HG03520 (cell line): Measurements from ENCODE around the gene DAND5.

Source experiments
- ATAC-seq: cut with Tn5 transposase; IDR thresholded peaks from one replicate; pipeline ENCODE4 v1.9.1; 2021; ENCODE audit warnings: mild to moderate bottlenecking, moderate library complexity; ENCODE audit not compliant: unreplicated experiment

Gene DAND5

DNA sequence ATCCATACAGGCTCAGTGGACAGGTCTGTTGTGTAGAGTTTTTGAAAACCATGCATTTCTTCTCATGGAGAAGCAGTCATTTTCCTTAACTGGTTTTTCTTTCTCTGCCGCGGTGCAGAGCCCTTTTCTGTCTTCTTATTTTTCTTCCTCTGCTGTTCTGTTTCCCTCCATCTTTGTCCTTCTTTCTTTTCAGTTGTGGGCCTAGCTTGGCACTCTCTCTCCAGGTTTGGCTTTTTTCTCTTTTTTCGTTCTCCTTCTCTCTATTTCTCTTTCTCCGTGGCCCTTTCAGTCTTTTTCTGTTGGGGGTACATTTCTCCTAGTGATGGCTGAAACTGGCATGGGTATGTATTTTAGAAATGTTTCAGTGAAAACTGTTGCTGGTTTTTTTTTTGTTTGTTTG, 50.0 kb downstream of the DAND5 start:
- ATAC-seq = no peak

DNA sequence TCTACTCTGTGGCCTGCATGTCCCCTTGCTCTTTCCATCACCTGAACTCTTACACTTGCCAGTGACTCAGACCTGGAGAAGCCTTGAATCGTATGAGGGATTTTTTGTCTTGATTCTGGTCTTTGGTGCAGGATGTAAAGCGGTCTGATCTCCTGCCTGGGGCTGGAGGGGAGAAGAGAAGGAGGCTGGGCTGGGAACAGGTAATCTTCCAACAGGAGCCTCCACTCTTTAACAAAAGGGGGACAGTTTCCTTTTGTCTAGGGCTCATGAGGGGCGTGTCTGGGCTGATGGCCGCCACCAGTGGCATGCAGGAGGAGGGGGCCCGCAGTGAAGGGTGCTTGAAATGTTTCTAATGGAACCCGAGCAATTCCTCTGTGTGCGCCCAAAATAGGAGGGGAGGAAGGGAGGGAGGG, 50.6 kb downstream of the DAND5 start:
- no peak for ATAC-seq

DNA sequence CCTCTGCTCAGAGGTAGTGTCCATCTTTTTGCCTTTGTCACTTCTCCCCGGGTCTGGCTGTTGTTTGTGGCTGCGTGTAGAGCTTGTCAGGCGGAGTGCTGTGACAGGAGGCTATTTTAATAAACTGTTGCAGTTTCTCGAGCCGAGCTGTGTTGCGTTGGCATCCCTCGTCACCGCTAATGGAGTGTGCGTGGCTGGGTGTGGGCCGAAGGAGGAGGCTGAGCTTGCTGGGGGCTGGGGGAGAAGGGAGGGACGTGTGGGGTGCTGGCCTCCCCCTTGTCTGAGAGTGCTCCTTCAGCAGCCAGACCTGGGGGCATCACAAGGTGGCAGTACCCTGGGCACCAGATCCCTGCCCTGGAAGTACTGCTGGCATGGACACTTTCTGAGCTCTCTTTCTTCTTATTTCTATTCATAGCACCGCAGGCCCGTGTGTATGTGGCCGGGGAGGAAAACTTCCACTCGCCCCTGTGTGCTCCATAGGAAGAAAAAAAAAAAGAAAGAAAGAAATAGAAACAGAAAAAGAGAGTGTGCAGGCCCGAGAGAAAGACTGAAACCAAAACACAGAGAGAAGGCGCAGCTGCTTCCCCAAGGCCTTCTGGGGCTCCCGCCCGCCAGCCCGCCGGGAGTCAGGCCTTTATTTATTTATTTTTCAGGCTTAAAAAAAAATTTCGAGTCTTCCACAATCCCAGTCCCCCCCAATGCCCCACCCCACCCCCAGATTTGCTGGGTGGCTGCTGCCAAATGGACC, 52.9 kb downstream of the DAND5 start:
- ATAC-seq = no peak

DNA sequence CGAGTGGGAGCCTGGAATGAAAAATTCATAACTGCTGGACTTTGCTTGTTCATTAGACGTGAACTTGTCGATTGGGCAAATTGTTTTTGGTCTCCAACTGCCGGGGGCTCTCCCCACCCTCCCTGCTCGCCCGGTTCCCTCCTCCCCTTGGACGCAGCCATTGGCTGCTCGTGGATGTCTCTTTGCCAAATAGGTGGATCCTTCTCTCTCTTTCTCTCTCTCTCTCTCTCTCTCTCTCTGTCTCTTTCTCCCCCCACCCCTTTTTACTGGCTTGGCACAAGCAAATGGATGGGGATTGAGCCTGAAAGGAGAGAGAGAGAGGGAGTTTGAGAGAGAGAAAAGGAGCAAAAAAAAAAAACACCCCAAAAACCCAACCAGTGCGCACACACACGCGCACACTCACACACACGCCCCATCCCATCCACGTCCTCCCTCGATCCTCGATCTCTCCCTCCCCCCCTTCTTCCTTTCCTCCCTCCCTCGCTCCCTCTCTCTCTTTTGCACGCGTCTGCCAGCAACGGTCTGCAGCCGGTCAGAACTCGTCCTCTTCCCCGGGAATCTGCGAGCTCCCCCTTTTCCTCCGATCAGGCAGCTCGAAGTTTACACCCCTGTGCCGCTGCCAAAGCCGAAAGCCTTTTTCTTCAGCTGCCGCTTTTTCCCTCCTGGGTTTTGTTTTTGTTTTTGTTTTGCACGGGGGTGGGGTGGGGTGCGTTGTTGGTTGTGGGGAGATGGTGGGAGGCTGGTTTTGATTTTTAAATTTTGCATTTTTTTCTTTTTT, 53.7 kb downstream of the DAND5 start:
- ATAC-seq = no peak

DNA sequence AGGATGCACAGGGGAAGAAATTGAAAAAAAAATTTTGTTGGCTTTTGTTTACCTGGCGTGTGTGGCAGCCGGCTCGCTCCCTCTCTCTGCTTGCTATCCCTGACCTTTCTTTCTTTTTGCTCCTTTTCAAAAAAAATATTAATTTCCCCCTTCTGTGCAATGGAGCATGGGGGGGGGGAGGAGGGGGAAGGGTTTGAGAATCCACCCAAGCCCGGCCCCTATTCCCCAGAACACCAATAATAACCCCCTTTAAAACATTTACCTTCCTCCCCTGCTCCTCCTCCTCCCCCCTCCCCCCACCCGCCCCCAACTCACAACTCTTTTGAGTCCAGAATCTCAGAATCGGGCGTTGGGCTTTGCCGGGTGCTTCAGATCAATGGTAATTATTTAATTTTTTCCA, 54.3 kb downstream of the DAND5 start:
- ATAC-seq = no peak
